Stimulated activated CD4-positive, alpha-beta T cell treated with anti-CD3 and anti-CD28 coated beads, Interleukin-12 subunit alpha, Interleukin-12 subunit beta, amount 100 ng/mL, for 48 hours (primary cell): Measurements from ENCODE around the gene CCNY.

ENCODE experiments used
- DNase-seq, 3 donors: peaks; one replicate each; pipeline ENCODE4 v3.0.0-alpha.2; 2020; ENCODE audit warnings: low read depth in 2 of 3, low spot score in 1 of 3

Gene CCNY

DNA sequence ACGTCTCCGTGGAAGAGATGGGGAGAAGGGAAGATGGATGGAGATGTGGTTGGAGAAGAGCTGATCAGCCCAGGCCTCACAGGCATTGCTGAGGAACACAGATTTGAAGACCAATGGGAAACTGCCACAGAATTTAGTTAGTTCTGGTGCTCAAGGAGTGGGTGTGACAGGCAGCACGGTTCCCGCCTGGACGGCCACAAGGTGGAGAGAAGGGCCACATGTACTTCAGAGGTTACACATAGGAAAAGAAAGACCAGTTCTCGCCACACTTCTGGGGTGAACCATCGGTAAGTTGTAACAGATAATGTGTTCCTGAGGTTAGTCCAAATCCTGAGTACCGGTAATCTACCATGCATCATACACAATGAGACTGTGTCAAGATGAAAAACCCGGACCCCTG, 239.3 kb downstream of the CCNY start:
- DNase-seq = no peak

DNA sequence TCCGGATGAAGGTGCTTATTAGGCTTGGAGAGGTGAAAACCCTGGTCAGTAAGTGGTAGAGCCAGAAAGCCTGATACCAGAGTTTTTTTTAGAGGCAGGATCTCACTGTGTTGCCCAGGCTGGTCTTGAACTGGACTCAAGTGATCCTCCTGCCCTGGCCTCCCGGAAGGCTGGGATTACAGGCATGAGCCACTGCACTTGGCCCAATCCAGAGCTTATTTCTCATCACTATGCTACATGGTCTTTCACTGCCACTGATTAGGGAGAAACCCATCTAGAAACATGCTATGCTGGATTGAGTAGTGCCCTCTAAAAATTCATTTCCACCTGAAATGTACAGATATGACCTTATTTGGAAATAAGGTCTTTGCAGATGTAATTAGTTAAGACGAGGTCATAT, 240.4 kb downstream of the CCNY start:
- DNase-seq = no peak

DNA sequence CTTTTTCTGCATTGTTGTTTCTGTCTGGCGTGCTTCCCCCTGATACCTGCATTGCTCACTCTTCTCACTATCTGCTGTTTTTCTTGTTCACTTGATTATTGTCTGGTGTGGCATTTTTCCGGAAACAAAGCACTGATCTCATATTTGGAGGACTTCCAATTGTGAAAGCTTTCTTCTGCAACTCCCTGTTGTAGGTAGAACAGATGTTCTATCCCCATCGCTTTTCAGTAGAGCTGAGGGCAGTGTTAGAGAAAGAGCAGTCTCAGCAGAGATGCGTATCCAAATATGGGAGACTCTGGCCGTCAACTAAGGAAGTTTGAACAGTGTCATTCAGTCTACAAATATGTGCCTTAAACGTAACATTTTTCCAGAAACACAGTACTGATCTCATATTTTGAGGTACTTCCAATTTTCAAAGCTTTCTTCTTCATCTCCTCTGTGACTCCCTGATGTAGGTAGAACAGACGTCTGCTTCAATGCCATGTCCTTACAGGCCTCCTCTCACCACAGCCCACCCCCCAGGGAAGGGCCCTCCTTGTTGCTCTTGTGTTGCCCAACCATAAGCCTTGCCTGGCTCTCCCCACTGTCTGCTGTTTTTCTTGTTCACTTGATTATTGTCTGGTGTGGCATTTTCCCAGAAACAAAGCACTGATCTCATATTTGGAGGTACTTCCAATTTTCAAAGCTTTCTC, 241.8 kb downstream of the CCNY start:
- no peak for DNase-seq

DNA sequence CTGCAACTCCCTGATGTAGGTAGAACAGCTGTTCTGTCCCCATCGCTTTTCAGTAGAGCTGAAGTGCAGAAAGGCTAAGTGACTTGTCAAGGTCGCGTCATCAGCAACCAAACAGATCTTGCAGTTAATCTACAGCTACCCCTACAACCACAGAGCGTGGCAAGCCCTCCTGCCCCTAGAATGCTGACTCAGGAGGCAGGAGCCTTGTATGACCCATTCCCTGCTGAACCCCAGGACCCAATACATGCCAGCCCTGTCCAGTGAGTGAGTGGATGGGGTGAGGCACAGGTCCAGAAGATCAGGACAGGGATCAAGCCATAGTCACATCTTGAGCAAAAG, 242.3 kb downstream of the CCNY start:
- no peak for DNase-seq

DNA sequence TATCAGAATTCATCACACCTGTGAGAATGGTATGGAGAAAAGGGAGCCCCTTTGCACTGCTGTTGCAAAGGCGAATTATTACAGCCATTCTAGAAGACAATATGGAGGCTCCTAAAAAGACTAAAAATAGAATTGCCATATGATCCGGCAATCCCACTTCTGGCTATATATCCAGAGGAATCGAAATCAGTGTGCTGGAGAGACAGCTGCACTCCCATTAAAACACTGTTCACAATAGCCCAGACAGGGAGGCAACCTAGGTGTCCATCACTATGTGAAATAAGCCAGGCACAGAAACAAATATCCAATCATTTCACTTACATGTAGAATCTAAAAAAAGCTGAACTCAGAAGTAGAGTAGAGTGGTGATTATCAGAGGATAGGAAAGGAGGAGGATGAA, 242.8 kb downstream of the CCNY start:
- no peak for DNase-seq

DNA sequence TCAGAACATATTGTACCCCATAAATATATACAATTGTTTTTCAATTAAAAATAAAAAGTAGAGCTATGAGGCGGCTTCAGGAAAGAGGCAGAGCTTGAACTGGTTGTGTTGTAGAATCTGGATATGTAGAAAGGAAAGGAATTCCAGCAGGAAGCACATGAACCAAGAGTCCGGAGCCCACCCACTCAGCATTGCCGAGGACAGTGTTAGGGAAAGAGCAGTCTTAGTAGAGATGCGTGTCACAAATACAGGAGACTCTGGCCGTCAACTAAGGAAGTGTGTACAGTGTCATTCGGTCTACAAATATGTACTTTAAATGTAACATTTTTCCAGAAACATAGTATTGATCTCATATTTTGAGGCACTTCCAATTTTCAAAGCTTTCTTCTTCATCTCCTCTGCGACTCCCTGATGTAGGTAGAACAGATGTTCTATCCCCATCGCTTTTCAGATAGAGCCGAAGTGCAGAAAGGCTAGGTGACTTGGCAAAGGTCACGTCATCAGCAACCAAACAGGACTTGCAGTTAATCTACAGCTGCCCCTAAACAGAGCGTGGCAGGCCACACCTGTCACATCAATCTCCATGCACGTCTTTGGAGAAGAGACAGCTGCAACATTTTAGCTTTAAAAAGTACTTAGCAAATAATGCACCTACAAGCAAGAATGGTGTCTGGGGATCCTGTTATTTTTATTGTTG, 243.6 kb downstream of the CCNY start:
- no peak for DNase-seq

DNA sequence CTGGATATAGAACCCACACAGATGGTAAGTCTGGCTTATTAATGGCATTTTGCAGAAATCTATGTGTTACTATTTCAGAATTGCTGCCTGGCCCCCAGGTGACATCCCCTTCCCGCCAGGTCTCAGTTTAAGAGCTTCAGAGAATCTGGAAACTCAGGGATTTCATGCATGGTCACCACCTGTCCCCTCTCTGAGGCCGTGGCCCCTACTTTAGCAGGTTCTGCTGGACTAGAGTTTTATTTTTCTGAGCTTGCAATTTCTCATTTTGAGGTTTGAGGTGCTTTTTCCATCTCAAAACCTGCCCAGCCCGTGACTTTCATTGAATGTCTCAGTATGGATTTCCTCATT, 244.1 kb downstream of the CCNY start:
- no peak for DNase-seq

DNA sequence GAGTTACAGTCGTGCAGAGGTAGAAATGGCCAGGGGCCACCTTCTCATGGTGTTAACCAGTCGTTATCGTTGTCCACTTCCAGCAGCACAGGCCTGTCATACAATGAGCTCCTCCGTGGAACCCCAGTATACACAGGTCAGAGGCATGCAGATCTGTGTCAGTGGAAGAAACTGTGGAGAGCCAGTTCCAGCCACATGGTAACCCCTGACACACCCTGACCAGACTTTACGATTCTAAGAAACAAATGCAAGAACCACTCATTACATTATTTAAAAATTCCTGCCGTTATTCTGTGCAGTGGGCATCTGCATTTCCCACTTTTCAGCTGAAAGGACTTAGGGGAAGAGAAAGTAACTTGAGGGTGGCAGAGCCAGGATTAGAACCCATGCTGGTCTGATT, 245.3 kb downstream of the CCNY start:
- no peak for DNase-seq

DNA sequence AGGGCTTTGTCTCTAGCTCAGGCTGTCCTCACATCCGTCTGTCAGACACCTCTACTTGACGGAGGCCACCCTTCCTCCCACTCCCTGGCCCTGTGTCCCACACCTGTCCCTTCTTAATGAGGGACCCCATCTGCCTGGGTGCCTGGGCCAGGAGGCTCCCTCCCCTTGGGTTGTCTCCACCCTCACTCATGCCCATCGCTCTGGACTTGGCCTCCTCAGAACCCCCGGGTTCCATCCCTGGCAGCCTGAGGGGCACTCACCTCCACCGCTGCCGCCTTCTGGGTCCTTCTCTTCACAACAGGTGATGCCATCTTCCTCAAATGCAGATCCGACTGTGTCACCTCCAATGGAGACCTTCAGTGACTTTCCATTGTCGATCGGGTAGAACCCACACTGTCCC, 248.6 kb downstream of the CCNY start:
- DNase-seq = no peak

DNA sequence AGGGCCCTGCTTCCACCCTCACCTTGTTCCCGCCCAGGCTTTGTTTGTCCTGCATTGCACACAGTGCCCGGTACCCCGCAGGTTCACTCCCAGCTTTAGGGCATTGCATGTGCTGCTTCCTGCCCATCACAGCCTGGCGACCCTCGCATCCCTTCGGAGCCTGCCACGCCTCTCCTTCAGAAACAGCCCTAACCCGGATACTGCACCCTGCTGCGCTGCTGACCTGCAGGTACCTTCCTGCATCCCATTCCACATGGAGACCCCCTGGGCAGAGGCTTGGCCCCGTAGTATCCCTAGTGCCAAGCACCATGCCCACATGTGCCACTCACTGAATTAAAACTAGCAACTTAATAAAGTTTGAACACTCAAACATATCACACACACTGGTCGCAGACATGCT, 249.0 kb downstream of the CCNY start:
- no peak for DNase-seq

DNA sequence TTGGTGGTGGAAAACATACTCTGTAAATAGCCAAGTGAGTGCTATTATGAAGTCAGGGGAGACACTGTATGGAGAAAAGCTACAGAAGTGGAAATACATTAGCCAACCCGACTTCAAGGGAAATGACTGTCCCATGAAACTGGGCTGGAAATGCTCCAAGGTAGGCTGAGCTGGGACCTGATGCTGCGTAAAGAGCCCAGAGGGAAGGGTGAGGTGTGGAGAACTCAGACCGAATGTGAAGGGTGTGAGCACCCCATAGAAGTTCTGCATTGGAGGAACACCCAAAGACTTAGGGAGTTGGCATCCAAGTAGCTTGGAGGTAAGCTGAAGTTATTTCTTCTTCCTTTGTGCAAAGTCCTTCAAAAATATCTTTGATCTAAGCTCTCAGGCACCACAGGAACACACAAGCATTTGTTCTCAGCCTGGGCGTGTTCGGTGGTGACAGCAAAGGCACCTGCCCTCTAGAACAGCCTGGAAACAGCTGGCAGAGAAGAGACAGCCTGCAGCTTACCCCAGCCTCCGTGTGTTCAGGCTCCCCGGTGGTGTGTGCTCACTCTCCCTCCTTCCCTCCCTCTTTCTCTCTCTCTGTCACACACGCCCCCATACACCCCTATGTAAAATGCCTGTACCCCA, 249.7 kb downstream of the CCNY start:
- DNase-seq = no peak

DNA sequence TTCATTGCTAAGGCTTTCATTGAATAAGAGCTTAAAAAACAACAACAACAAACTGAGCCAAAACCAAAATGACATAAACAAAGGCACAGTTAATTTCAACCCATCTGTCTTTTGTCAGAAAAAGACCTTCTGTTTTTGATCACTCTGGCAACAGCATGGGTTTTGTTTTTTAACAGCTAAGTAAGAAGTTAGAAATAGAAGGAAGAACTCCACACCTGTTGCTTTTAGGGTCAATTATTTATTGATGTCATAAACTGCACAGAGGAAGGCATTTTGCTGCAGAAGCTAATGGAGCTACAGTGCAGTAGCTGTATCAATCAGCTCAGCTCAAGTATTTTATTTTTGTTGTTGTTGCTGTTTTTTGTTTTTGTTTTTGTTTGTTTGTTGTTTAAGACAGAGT, 252.5 kb downstream of the CCNY start:
- no peak for DNase-seq

DNA sequence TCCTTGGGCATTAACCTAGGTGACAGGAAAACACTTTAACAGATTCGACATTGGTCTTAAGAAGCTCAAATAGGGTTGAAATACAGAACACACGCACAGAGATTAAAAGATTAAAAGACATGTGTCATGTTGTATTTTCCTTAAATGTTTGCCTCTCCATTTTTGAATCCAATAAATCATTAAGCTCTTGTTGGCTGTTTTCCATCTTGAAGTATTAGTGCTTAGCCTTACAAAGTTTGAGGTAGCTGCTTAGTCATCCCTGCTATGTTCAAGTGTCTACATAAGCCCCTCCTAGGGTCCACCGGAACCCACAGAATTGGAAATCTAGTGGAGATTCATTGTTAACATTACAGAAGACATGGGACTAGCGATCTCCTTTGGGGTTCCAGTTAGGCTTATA, 256.1 kb downstream of the CCNY start:
- DNase-seq = no peak

DNA sequence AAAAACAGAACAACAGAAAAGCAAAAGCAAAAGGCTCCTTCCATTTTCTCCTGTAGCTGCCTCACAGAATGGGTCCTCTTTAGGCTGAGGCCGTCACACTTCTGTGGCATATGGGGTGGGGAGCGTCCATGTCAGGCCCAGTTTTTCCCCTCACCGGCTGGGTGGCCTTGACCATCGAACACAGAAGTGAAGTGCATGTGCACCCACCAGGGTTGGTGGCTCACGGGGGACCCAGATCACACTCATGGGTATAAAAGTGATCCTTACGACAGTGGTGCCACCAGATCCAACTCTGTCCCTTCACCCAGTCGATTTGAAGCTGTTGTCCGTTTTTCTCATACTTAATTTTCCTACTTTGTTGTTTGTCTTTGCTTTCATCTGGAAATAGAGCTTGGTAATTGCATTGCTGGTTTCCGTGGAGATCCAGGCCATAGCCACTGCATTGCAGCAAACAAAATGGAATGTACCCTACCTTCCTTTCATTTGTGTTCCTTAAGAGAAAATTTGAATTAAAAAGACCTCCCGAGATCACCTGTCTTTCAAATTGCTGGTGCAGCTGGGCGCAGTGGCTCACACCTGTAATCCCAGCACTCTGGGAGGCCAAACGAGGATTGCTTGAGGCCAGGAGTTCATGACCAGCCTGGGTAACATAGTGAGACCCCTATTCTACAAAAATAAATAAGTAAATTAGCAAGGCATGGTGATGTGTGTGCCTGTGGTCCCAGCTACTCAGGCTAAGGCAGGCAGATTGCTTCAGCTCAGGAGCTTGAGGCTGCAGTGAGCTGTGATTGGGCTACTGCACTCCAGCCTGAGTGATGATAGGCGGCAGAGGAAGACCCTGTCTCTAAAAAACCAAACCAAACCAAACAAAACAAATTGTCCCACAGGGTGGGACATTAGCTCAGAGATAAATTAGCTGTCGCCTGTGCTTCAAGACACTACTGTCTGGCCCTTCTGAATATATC, 258.1 kb downstream of the CCNY start:
- no peak for DNase-seq

DNA sequence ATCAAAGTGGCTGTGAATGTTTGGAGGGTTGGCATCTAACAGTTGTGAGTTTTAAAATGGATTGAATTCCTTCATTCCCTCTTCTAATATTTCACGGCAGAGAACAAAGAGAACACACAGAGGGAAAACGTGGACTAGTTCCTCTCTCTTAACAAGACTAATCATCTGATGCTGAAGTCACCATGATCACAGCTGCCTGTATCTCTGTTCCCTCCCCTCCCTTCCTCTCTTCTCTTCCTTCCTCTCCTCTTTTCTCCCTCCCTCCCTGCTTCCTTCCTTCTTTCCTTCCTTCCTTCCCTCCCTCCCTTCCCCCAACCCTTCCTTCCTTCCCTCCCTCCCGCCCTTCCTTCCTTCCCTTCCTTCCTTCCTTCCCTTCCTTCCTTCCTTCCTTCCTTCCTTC, 258.8 kb downstream of the CCNY start:
- DNase-seq = no peak

DNA sequence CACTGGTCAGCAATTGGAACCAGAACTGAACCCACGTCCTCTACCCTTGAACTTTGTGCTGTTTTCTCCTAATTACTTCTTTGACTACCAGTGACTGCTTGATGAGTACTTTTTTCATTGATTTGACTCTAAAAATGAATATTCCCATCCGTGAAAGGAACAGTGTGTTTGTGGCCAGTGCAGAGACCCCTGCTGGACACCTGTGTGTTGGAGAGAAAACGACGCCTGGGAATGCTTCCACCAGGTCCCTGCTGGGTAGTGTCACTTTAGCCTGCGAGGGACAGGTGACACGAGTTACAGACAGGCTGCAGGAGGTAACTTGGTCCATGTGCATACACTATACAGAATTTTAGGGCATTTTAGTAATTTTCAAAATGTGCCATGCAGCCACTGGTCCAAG, 262.1 kb downstream of the CCNY start:
- DNase-seq = no peak

DNA sequence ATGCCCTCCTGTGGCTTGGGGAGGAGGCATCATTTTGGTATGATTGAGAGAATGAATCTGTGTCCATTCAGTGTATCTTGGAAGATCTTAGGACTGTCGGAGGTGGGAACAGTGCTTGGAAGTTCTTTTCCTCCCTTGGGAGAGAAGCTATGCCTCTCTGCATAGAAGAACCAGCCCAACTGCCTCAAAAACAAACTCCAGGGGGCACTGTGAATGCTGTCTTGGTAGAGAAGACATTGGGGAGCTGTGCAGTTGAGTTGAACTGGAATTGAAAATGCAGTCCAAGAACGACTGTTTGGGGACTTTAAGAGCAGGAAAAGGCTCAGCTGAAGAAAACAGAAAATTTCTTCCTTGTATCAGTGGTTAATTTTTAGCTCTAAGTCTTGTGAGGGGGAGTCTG, 263.9 kb downstream of the CCNY start:
- no peak for DNase-seq

DNA sequence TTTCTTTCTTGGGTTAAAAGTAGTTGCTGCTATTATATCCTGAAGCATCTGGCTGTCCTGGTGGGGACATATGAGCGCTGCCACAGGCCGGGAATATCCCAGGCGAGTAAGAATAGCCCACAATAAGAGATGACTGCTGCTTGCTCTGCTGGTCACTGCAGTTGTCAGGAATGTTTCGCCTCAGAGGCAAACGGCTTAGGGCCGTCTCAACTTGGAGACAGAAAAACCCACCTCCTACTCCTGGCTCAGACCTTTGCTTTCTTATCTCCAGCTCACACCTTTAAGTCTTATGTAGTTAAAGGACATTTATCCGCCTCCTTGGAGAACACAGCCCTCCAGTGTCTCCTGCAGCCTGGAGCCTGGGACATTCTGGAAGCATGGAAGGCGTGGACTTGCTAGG, 268.9 kb downstream of the CCNY start, which contains the start of gene GJD4:
GJD4 (plus strand) TSS at position 151 of the 400 bp plus-strand sequence; CDS start at position 378, 227 bp downstream.
- no peak for DNase-seq

DNA sequence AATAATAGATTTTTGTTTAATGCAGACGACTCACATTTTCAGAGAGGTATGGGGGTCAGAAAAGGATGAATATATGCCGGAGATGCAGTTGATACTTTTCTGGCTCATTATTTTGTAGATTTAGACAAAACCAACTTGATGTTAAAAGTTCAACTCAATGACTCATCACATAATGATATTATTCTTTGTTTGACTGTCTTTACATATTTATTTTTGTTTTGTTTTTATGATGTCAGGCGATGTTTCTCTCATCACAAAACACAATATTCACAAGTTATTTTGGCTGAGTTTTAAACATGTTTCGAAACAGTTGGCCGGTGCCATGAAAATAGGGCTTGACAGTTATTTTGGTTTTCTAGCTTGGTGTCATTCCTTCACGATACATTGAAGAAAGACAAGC, 270.1 kb downstream of the CCNY start:
- no peak for DNase-seq

DNA sequence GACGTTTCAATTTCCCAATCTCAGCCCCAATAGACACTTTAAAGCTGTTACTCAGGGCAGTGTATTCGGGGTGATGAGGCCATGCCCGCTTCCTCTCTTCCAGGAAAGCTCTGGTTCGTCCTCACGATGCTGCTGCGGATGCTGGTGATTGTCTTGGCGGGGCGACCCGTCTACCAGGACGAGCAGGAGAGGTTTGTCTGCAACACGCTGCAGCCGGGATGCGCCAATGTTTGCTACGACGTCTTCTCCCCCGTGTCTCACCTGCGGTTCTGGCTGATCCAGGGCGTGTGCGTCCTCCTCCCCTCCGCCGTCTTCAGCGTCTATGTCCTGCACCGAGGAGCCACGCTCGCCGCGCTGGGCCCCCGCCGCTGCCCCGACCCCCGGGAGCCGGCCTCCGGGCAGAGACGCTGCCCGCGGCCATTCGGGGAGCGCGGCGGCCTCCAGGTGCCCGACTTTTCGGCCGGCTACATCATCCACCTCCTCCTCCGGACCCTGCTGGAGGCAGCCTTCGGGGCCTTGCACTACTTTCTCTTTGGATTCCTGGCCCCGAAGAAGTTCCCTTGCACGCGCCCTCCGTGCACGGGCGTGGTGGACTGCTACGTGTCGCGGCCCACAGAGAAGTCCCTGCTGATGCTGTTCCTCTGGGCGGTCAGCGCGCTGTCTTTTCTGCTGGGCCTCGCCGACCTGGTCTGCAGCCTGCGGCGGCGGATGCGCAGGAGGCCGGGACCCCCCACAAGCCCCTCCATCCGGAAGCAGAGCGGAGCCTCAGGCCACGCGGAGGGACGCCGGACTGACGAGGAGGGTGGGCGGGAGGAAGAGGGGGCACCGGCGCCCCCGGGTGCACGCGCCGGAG, 271.4 kb downstream of the CCNY start:
- peak in 1 of 3 donors; percentile 5 for DNase-seq

DNA sequence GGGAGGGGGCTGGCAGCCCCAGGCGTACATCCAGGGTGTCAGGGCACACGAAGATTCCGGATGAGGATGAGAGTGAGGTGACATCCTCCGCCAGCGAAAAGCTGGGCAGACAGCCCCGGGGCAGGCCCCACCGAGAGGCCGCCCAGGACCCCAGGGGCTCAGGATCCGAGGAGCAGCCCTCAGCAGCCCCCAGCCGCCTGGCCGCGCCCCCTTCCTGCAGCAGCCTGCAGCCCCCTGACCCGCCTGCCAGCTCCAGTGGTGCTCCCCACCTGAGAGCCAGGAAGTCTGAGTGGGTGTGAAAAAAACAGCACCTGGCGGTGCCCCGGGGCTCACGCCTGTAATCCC, 272.0 kb downstream of the CCNY start:
- DNase-seq = no peak
